ENCODE data around the gene AFF3.

The AFF3 gene

DNA sequence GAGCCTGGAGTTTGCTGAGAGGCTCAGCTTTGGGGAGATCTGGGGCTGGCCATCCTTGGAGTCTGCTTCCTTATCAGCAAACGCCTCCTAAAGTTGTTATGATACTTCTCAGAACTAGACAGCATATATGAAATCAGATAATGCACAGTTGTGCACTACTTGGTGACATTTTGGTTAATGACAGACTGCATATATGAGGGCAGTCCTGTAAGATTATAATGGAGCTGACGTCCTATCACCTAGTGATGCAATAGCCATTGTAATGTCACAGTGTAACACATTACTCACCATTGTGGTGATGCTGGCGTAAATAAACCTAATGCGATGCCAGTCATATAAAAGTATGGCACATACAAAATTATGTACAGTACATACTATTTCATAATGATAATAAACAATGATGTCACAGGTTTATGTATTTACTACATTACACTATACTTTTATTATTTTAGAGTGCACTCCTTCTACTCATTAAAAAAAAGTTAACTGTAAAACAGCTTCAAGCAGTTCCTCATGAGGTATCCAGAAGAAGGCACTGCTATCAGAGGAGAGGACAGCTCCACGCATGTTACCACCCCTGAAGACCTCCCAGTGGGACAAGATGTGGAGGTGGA lies 354.5 kb downstream of the AFF3 start:
- Histone ChIP-seq H2BK120ac (ENCODE audit: insufficient read depth, low read length, poor library complexity) (no peak overlapping the region), H2AFZ (ENCODE audit: insufficient read depth, low read length, poor library complexity) (no peak overlapping the region), H3K14ac (ENCODE audit: low read length) (no peak overlapping the region), H2AK5ac (ENCODE audit: low read length) (no peak overlapping the region), H3K79me1 (ENCODE audit: low read length) (no peaks in the 10 kb centered on the region), H3K23ac (ENCODE audit: low read length) (no peak overlapping the region), H3K18ac (ENCODE audit: low read length) (no peak overlapping the region), H3K9me3 (ENCODE audit: insufficient read depth, low read depth, low read length) (no peaks in the 10 kb centered on the region), H2BK12ac (ENCODE audit: low read length) (no peak overlapping the region), H2BK5ac (ENCODE audit: low read depth, low read length, poor library complexity) (no peak overlapping the region), H3K9ac (ENCODE audit: low read length) (no peak overlapping the region), H4K91ac (ENCODE audit: low read depth, low read length) (no peak overlapping the region), H3K79me2 (ENCODE audit: control insufficient read depth, insufficient read depth, low read length, poor library complexity) (no peaks in the 10 kb centered on the region), H3K4me1 (ENCODE audit: control insufficient read depth in 1 of 2, insufficient read depth in 2 of 2, low read length in 2 of 2) (peaks cover 0 to 2% of the 10 kb centered on the region in 2 experiments), H3K4me2 (ENCODE audit: low read length) (no peak overlapping the region), H3K4ac (ENCODE audit: low read depth, low read length) (no peak overlapping the region), H4K12ac (ENCODE audit: low read depth, low read length) (no peak overlapping the region), H3K27ac (ENCODE audit: low read depth, low read length) (no peak overlapping the region), H3K4me3 (ENCODE audit: low read depth, low read length) (no peak overlapping the region), H3K36me3 (ENCODE audit: control insufficient read depth in 1 of 2, insufficient read depth in 2 of 2, low read length in 2 of 2) (no peaks in the 10 kb centered on the region), H4K8ac (ENCODE audit: low read depth, low read length) (no peak overlapping the region), H3K27me3 (ENCODE audit: insufficient read depth, low read length) (no peaks in the 10 kb centered on the region)
- peak in 1 of 2 donors; percentile 21 for DNase-seq
- no CpG with 5 or more reads among the region's 5 CpGs for WGBS (ENCODE audit: extremely low coverage, insufficient coverage, insufficient read length)

DNA sequence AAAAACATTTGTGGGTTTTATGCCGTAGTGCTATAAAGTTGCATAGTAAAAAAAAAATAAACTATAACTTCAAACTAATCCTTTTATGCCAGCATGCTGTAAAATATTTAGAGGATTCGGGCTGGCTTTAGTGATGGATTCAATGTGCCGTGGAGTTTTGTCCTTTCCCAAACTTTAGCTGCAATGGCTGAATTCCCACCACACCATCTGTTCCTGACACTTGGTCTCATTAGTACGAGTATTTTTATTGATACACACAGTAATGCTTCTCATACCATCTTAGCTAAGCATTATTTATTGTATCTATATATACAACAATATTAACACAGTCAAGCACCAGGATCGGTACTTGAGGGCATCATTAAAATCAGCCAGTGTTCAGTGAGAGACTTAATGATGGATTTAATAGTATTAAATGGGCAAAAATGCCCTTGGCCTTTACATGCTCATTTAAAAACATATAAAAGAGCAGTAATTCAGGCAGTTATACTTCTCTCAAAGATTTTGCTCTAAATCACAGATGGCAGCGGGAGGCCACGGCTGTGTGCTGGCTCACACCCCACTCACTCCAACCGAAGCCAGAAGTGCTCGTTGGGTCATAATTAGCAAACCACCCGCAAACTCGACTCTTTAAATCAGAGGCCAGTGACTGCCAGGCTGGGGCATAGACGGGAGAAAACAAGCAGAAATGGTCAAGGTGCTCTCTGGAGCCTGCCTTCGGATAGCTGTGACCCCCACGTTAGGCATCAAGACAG lies 355.6 kb downstream of the AFF3 start:
- H3K4me2 ChIP-seq (ENCODE audit: low read length): no peak overlapping the region
- H3K36me3 ChIP-seq (ENCODE audit: control insufficient read depth in 1 of 2, insufficient read depth in 2 of 2, low read length in 2 of 2): no peaks in the 10 kb centered on the region
- H3K4me3 ChIP-seq (ENCODE audit: low read depth, low read length): no peak overlapping the region
- H2AFZ ChIP-seq (ENCODE audit: insufficient read depth, low read length, poor library complexity): no peak overlapping the region
- no peak overlapping the region for H4K8ac ChIP-seq (ENCODE audit: low read depth, low read length)
- DNase-seq: no peak
- no peak overlapping the region for H2AK5ac ChIP-seq (ENCODE audit: low read length)
- no peak overlapping the region for H3K23ac ChIP-seq (ENCODE audit: low read length)
- H3K27me3 ChIP-seq (ENCODE audit: insufficient read depth, low read length): no peaks in the 10 kb centered on the region
- H3K27ac ChIP-seq (ENCODE audit: low read depth, low read length): no peak overlapping the region
- no peak overlapping the region for H2BK12ac ChIP-seq (ENCODE audit: low read length)
- H4K12ac ChIP-seq (ENCODE audit: low read depth, low read length): no peak overlapping the region
- H3K79me1 ChIP-seq (ENCODE audit: low read length): no peaks in the 10 kb centered on the region
- no peak overlapping the region for H3K14ac ChIP-seq (ENCODE audit: low read length)
- H3K4ac ChIP-seq (ENCODE audit: low read depth, low read length): no peak overlapping the region
- H3K18ac ChIP-seq (ENCODE audit: low read length): no peak overlapping the region
- no peak overlapping the region for H3K9ac ChIP-seq (ENCODE audit: low read length)
- no peak overlapping the region for H2BK120ac ChIP-seq (ENCODE audit: insufficient read depth, low read length, poor library complexity)
- no peak overlapping the region for H2BK5ac ChIP-seq (ENCODE audit: low read depth, low read length, poor library complexity)
- peaks cover 0 to 2% of the 10 kb centered on the region in 2 experiments for H3K4me1 ChIP-seq (ENCODE audit: control insufficient read depth in 1 of 2, insufficient read depth in 2 of 2, low read length in 2 of 2)
- no peak overlapping the region for H4K91ac ChIP-seq (ENCODE audit: low read depth, low read length)
- no peaks in the 10 kb centered on the region for H3K79me2 ChIP-seq (ENCODE audit: control insufficient read depth, insufficient read depth, low read length, poor library complexity)
- H3K9me3 ChIP-seq (ENCODE audit: insufficient read depth, low read depth, low read length): no peaks in the 10 kb centered on the region
- no CpG with 5 or more reads among the region's 14 CpGs for WGBS (ENCODE audit: extremely low coverage, insufficient coverage, insufficient read length)

- Histone ChIP-seq H4K91ac (ENCODE audit: low read depth, low read length) (no peak overlapping the region), H2AK5ac (ENCODE audit: low read length) (no peak overlapping the region), H3K4me1 (ENCODE audit: control insufficient read depth in 1 of 2, insufficient read depth in 2 of 2, low read length in 2 of 2) (peaks cover 0 to 2% of the 10 kb centered on the region in 2 experiments), H3K79me1 (ENCODE audit: low read length) (no peaks in the 10 kb centered on the region), H3K9me3 (ENCODE audit: insufficient read depth, low read depth, low read length) (no peaks in the 10 kb centered on the region), H3K36me3 (ENCODE audit: control insufficient read depth in 1 of 2, insufficient read depth in 2 of 2, low read length in 2 of 2) (no peaks in the 10 kb centered on the region), H3K14ac (ENCODE audit: low read length) (no peak overlapping the region), H2BK120ac (ENCODE audit: insufficient read depth, low read length, poor library complexity) (no peak overlapping the region), H3K9ac (ENCODE audit: low read length) (no peak overlapping the region), H3K79me2 (ENCODE audit: control insufficient read depth, insufficient read depth, low read length, poor library complexity) (no peaks in the 10 kb centered on the region), H2AFZ (ENCODE audit: insufficient read depth, low read length, poor library complexity) (no peak overlapping the region), H2BK5ac (ENCODE audit: low read depth, low read length, poor library complexity) (no peak overlapping the region), H4K8ac (ENCODE audit: low read depth, low read length) (no peak overlapping the region), H4K12ac (ENCODE audit: low read depth, low read length) (no peak overlapping the region), H3K23ac (ENCODE audit: low read length) (no peak overlapping the region), H3K18ac (ENCODE audit: low read length) (no peak overlapping the region), H3K27ac (ENCODE audit: low read depth, low read length) (no peak overlapping the region), H3K4me3 (ENCODE audit: low read depth, low read length) (no peak overlapping the region), H3K27me3 (ENCODE audit: insufficient read depth, low read length) (no peaks in the 10 kb centered on the region), H3K4ac (ENCODE audit: low read depth, low read length) (no peak overlapping the region), H3K4me2 (ENCODE audit: low read length) (no peak overlapping the region), H2BK12ac (ENCODE audit: low read length) (no peak overlapping the region)
- WGBS (ENCODE audit: extremely low coverage, insufficient coverage, insufficient read length): no CpG with 5 or more reads among the region's 8 CpGs
- no peak for DNase-seq
These were observed 357.4 kb downstream of the AFF3 start for GRCh38 chr2:99784946-99785345.

GRCh38 chr2:99784282-99784681 lies 358.1 kb downstream of the AFF3 start:
- H2AFZ ChIP-seq (ENCODE audit: insufficient read depth, low read length, poor library complexity): no peak overlapping the region
- H3K4me2 ChIP-seq (ENCODE audit: low read length): no peak overlapping the region
- no peak overlapping the region for H4K8ac ChIP-seq (ENCODE audit: low read depth, low read length)
- no peak overlapping the region for H2BK12ac ChIP-seq (ENCODE audit: low read length)
- H3K9ac ChIP-seq (ENCODE audit: low read length): no peak overlapping the region
- no CpG with 5 or more reads among the region's 8 CpGs for WGBS (ENCODE audit: extremely low coverage, insufficient coverage, insufficient read length)
- no peaks in the 10 kb centered on the region for H3K36me3 ChIP-seq (ENCODE audit: control insufficient read depth in 1 of 2, insufficient read depth in 2 of 2, low read length in 2 of 2)
- no peak for DNase-seq
- no peak overlapping the region for H3K14ac ChIP-seq (ENCODE audit: low read length)
- no peaks in the 10 kb centered on the region for H3K27me3 ChIP-seq (ENCODE audit: insufficient read depth, low read length)
- H4K12ac ChIP-seq (ENCODE audit: low read depth, low read length): no peak overlapping the region
- H3K18ac ChIP-seq (ENCODE audit: low read length): no peak overlapping the region
- no peaks in the 10 kb centered on the region for H3K9me3 ChIP-seq (ENCODE audit: insufficient read depth, low read depth, low read length)
- no peaks in the 10 kb centered on the region for H3K79me1 ChIP-seq (ENCODE audit: low read length)
- H2AK5ac ChIP-seq (ENCODE audit: low read length): no peak overlapping the region
- no peaks in the 10 kb centered on the region for H3K79me2 ChIP-seq (ENCODE audit: control insufficient read depth, insufficient read depth, low read length, poor library complexity)
- no peak overlapping the region for H2BK5ac ChIP-seq (ENCODE audit: low read depth, low read length, poor library complexity)
- H3K23ac ChIP-seq (ENCODE audit: low read length): no peak overlapping the region
- H3K27ac ChIP-seq (ENCODE audit: low read depth, low read length): no peak overlapping the region
- H3K4me1 ChIP-seq (ENCODE audit: control insufficient read depth in 1 of 2, insufficient read depth in 2 of 2, low read length in 2 of 2): peaks cover 0 to 2% of the 10 kb centered on the region in 2 experiments
- H3K4ac ChIP-seq (ENCODE audit: low read depth, low read length): no peak overlapping the region
- H2BK120ac ChIP-seq (ENCODE audit: insufficient read depth, low read length, poor library complexity): no peak overlapping the region
- no peak overlapping the region for H4K91ac ChIP-seq (ENCODE audit: low read depth, low read length)
- no peak overlapping the region for H3K4me3 ChIP-seq (ENCODE audit: low read depth, low read length)
